Measurements from ENCODE around the gene RAB1A. TPM values are rescaled to one million over a fixed set of nuclear protein-coding genes. Genes with fewer than 3 reads are reported as not detected.
A peak's percentile ranks its signal among the peaks of the same experiment; 100 is the strongest.

RAB1A gene
- total RNA-seq, 6 donors from 2014 or later: 32.5 to 131 (median 109) TPM

GRCh38 chr2:65040400-65041261, 89.3 kb downstream of the RAB1A start:
- H3K27me3 ChIP-seq: no peaks in the 10 kb centered on the region
- ATAC-seq (ENCODE audit: low FRiP score in 2 of 2) (peak; percentile 95 to 98), DNase-seq (peak in 1 of 2 donors; percentile 90)
- H3K4me1 ChIP-seq: peaks cover 0 to 5% (median 2%) of the 10 kb centered on the region in 4 donors
- peak overlapping the region in 1 of 4 donors; percentile 29 for H3K4me3 ChIP-seq
- no peaks in the 10 kb centered on the region for H3K36me3 ChIP-seq
- H3K27ac ChIP-seq: no peak overlapping the region
- TF ChIP-seq CTCF (IDR thresholded peaks at IDR 0.05) (peak; percentile 90 to 99 (median 94)), POLR2AphosphoS5 (IDR thresholded peaks at IDR 0.05) (no peak), POLR2A (IDR thresholded peaks at IDR 0.05) (no peak), EP300 (IDR thresholded peaks at IDR 0.05) (no peak)
- 35 to 47% methylated on average over 9 to 13 of the region's 13 CpGs for WGBS, 2 donors
- H3K9me3 ChIP-seq: no peaks in the 10 kb centered on the region

DNA sequence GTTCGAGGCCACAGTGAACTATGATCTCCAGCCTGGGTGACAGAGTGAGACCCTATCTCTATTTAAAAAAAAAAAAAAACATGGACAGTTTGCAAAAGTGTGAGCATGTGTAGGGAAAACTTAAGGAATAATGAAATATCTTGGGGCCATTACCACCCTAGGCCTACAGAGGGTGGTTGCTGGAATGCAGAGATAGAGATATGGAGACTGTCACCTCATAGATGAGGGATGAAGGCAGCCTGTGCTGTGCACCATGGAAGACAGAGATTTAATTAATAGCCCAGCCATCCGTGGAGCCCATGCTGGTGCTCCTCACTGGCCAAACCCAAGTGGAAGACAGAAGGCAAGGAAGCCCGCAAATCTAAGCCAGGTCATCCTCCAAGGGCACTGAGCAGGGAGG, 90.3 kb downstream of the RAB1A start:
- no peak for TF ChIP-seq POLR2AphosphoS5 (IDR thresholded peaks at IDR 0.05)
- no peak for TF ChIP-seq EP300 (IDR thresholded peaks at IDR 0.05)
- no peak for TF ChIP-seq POLR2A (IDR thresholded peaks at IDR 0.05)
- TF ChIP-seq CTCF (IDR thresholded peaks at IDR 0.05): no peak
- H3K4me3 ChIP-seq: no peak overlapping the region
- H3K9me3 ChIP-seq: no peaks in the 10 kb centered on the region
- DNase-seq: no peak
- H3K36me3 ChIP-seq: no peaks in the 10 kb centered on the region
- no peak overlapping the region for H3K27ac ChIP-seq
- ATAC-seq (ENCODE audit: low FRiP score in 2 of 2): no peak
- WGBS, 2 donors: 85 to 95% methylated on average over 3 of the region's 3 CpGs
- no peaks in the 10 kb centered on the region for H3K27me3 ChIP-seq
- H3K4me1 ChIP-seq: peaks cover 0 to 5% (median 2%) of the 10 kb centered on the region in 4 donors

DNA sequence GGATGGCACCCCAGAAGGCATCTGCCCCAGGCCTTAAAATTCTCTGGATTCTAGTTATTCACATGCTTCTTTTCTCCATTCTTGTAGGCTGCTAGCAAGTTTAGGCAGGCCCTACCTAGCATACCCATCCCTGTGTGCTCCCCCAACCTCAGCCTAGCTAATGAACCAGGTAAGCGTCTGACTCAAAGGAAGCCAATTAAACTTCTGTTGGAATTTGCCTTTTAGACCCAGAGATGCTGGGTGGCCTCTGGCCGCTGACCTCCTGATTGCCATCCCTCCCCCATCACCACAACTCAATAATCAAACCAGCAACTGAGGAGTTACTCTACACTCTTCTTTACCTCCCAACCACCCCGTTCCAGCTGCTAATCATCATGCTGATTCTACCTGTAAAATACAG, 92.7 kb downstream of the RAB1A start:
- peaks cover 0 to 9% (median under 1%) of the 10 kb centered on the region in 4 donors for H3K4me1 ChIP-seq
- WGBS, 2 donors: 89 to 93% methylated on average over 3 of the region's 3 CpGs
- no peak for TF ChIP-seq EP300 (IDR thresholded peaks at IDR 0.05)
- TF ChIP-seq CTCF (IDR thresholded peaks at IDR 0.05): no peak
- no peak for TF ChIP-seq POLR2A (IDR thresholded peaks at IDR 0.05)
- H3K9me3 ChIP-seq: no peaks in the 10 kb centered on the region
- H3K27me3 ChIP-seq: no peaks in the 10 kb centered on the region
- no peak for DNase-seq
- no peak for ATAC-seq (ENCODE audit: low FRiP score in 2 of 2)
- H3K36me3 ChIP-seq: no peaks in the 10 kb centered on the region
- H3K4me3 ChIP-seq: no peak overlapping the region
- no peak overlapping the region for H3K27ac ChIP-seq

Small RNA genes lying within 50 kb of the gene (small RNA-seq; reads per million reads assigned to genes)
- 0 reads per million in 4 donors for gene RF00090

Other genes starting within 250 kb of the RAB1A start
- gene SLC1A4, start 140.7 kb downstream of the RAB1A start, total RNA-seq: 10 to 100 TPM in 3 of 6 donors, 1 to 10 TPM in 3; 5.2 to 15.2 (median 9.7) TPM
- gene CEP68, start 73.7 kb downstream of the RAB1A start, total RNA-seq: 10 to 100 TPM in 5 of 6 donors, 1 to 10 TPM in 1; 9.4 to 24.1 (median 13.3) TPM
- 100 to 1,000 TPM in 3 of 6 donors, 10 to 100 TPM in 3; 39.6 to 266 (median 114) TPM for gene ACTR2, start 97.7 kb upstream of the RAB1A start, total RNA-seq

All from upper lobe of left lung (tissue), 6 donors.